GM20000 (cell line): Measurements from ENCODE around the gene VAV2.

Source experiments
- DNase-seq: peaks from one replicate; pipeline ENCODE4 v3.0.0; 2012; ENCODE audit warnings: low spot score
- TF ChIP-seq, protein P1 (sequence below): IDR thresholded peaks from 2 replicates; pipeline ENCODE4 v1.5.1; 2012; ENCODE audit warnings: mild to moderate bottlenecking, control low read depth; ENCODE audit errors: extremely low read depth, missing control alignments

Gene VAV2

DNA sequence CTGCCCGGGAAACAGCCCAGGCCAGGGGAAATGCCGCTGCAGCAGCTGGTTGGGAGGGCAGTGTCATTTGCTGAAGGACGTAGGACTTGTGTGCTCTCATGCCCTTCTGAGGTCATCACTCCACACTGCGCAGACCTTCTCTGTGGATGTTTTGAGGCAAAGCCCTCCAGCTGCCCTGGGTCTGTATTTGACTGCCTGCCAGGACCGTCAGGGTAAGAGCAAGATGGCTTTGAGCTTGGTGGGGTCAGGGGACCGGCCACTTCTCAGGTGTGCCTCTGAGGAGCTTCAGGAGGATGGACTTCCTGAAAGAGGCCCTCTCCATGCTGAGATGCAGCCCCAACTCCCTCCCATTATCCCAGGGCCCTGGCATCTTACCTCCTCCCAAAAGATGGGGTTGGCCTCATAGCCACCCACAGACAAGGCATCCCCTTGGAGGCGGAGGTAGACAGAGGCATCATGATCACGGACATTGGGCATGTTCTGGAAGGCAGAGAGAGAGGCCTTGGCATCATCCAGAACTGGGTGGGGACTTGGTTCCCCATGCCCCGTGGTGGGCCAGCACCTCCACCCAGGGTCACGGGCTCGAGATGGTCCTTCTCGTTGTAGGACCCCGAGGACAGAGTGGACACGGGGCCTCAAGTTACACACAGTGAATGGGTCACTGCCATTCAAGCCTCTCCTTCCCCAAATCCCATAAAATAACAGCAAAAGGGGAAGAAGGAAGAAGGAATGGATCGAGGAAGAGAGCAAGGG lies 273.4 kb downstream of the VAV2 start:
- TF ChIP-seq, protein P1, sequence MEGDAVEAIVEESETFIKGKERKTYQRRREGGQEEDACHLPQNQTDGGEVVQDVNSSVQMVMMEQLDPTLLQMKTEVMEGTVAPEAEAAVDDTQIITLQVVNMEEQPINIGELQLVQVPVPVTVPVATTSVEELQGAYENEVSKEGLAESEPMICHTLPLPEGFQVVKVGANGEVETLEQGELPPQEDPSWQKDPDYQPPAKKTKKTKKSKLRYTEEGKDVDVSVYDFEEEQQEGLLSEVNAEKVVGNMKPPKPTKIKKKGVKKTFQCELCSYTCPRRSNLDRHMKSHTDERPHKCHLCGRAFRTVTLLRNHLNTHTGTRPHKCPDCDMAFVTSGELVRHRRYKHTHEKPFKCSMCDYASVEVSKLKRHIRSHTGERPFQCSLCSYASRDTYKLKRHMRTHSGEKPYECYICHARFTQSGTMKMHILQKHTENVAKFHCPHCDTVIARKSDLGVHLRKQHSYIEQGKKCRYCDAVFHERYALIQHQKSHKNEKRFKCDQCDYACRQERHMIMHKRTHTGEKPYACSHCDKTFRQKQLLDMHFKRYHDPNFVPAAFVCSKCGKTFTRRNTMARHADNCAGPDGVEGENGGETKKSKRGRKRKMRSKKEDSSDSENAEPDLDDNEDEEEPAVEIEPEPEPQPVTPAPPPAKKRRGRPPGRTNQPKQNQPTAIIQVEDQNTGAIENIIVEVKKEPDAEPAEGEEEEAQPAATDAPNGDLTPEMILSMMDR = no peak
- DNase-seq = no peak

DNA sequence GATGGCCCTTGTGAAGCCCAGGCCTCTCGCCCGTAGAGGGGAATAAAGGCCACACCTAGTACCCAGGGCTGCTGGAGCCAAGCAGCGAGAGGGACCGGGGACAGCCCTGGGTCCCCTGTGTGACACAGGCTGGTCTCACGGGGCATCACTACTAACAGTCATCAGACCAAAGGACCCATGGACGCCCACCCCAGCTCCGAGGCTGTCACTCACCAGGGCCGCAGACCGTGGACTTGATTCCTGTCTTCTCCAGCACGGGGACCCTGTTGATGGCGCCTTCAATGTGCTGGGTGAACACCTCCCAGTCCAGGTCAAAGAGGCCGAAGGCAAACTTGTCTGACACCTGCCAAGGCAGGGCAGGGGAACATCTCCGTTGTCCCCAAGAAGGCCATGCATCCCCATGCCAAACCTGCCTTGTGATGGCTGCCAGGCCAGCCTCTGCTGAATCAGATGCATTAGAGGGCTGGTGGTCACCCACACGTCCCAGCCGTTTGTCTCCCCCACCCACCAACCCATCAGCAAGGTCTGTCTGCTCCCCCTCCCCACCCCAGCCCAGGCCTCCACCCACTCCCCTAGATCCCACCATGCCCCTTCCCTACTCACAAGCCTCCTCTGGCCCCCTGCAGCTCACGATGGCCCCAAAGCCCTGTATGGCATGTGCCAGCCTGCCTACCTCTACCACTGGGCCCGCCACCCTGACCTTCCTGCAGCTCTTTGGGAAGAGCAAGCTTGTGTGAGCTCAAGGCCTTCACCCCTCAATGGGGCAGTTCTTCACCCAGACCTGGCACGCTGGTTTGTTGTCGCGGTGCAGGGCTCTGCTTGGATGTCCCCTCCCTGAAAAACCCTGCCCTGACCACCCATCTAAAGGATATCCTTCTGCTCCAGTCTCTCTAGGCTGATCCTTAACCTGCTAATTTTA lies 274.8 kb downstream of the VAV2 start:
- TF ChIP-seq, protein P1 = no peak
- DNase-seq = no peak

- DNase-seq = no peak
- TF ChIP-seq, protein P1 = no peak
These were observed 275.5 kb downstream of the VAV2 start for GRCh38 chr9:133716564-133717112.

- TF ChIP-seq, protein P1 = no peak
- DNase-seq = no peak
These were observed 276.1 kb downstream of the VAV2 start for GRCh38 chr9:133715866-133716563.

DNA sequence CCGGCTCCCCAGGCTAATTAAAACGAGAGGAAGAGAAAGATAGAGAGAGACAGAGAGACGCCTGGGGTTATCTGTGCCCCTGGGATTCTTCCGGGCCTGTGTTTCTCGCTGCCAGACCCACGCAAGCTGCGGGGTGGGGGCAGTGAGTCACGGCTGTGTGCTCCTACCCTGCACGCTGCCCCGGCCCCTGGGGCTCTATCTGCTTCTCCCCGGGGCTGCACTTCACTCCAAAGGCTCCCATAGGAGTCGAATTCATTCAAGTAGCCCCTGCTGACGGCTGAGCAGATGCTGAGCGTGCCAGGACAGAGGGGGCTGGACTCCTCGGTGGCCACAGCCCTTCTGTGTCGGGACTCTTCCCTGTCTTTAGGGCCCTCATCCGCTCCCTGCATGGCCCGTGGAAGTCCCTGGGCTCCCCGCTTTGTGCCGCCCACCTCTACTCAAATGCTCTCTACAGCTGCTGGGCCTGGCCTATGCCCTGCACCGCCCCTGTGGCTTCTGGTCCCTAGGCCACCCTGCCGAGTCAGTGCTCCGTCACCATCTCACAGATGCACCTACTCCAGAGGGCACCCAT lies 276.7 kb downstream of the VAV2 start:
- TF ChIP-seq, protein P1 = no peak
- no peak for DNase-seq

DNA sequence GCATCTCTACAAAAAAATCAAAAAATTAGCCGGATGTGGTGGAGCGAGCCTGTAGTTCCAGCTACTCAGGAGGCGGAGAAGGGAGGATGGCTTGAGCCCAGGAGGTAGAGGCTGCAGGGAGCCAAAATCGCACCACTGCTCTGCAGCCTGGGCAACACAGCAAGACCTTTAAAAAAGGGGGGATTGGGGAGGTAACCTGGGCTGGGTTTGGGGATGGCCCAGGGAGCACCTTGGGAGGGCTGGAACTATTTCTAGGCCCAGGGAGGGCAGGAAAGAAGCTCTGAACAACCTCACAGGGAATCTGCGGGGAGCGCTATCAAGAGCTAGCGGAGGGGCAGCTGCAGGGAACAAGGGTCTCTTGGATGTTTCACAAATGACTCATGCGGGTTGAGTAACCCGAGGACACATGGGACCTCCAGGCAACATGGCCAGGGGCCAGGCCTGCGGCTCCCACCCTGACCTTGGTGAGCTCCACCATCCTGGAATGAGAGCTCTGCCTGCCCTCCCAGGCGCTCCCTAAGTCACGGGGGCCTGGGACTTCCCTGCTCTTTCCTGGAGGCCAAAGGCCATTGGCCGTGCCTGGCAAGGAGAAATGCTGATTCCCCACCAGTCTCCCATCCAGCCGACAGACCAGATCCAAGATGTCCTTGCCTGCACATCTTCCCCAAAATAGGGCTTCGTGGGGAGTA lies 277.4 kb downstream of the VAV2 start:
- DNase-seq = no peak

More for the DNA sequence above, 277.4 kb downstream of the VAV2 start:
- TF ChIP-seq, protein P1 = no peak
